ENCODE measurements around the gene PEX3. TPM values are rescaled to one million over a fixed set of nuclear protein-coding genes. Genes with fewer than 3 reads are reported as not detected.

Gene PEX3
- total RNA-seq, 1 experiment from 2014 or later = 12.9 TPM

DNA sequence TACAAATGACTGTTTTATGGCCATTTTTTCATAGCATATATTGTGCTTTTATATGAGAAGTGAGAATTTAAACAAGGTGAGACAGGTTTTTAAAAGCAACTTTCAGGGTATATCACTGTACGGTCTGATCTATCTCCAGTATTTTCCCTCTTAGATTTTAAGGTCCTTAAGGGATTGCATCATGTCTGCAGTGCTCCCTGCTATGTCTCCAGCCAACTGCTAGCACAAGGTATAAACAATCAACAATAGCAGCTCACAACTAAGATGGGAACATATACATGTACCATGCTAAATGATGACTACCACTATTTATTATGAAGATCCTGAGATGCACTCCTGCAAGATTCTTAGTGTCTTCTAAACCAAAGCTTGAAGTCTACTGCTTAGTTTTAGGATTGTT lies 53.8 kb downstream of the PEX3 start:
- no peaks in the 10 kb centered on the region for H4K20me1 ChIP-seq (ENCODE audit: insufficient read depth)
- no peak overlapping the region for H2AFZ ChIP-seq (ENCODE audit: low read depth, low read length, poor library complexity, severe bottlenecking)
- CTCF ChIA-PET = no interaction called here
- no peak for DNase-seq (ENCODE audit: low read depth, low spot score)
- no peak overlapping the region for H3K4me3 ChIP-seq (replicated peaks in 1 of 2; ENCODE audit: low read depth in 1 of 2, low read length in 2 of 2)
- POLR2A ChIA-PET = no interaction called here
- H3K4me2 ChIP-seq (ENCODE audit: low read length) = no peak overlapping the region
- intact Hi-C loops (cut with micrococcal nuclease) = no loop called here
- RAD21 ChIA-PET (ENCODE audit: low non-redundant PET in 1 of 2, low total read pairs in 2 of 2, uncharacterized antibody in 2 of 2, unreplicated experiment in 2 of 2) = no interaction called here
- H3K4me1 ChIP-seq (ENCODE audit: control insufficient read depth in 1 of 2, insufficient read depth in 2 of 2, low read length in 2 of 2) = no peaks in the 10 kb centered on the region
- TF ChIP-seq RAD21 (IDR thresholded peaks at IDR 0.05; ENCODE audit: low read depth) (no peak), ELF1 (IDR thresholded peaks at IDR 0.05; ENCODE audit: borderline replicate concordance, low read depth) (no peak), EZH2phosphoT487 (IDR thresholded peaks at IDR 0.05; ENCODE audit: borderline replicate concordance) (no peak), SIN3A (IDR thresholded peaks at IDR 0.05; ENCODE audit: low read depth) (no peak)
- no TSS peak for BruUV-seq (replicated peaks)
- ATAC-seq = no peak
- H3K36me3 ChIP-seq (ENCODE audit: control insufficient read depth in 1 of 2, insufficient read depth in 2 of 2, low read length in 2 of 2) = peaks cover 27 to 37% of the 10 kb centered on the region in 2 experiments; a peak in 3 of 4 replicates
- H3K27me3 ChIP-seq (ENCODE audit: insufficient read depth, low read length) = no peaks in the 10 kb centered on the region
- no peak overlapping the region for H3K27ac ChIP-seq (ENCODE audit: low read depth, low read length)
- no peak overlapping the region for H3K9ac ChIP-seq (ENCODE audit: low read length)
- H3K79me2 ChIP-seq (ENCODE audit: insufficient read depth, low read length) = peaks cover 28% of the 10 kb centered on the region
- no peaks in the 10 kb centered on the region for H3K9me3 ChIP-seq (ENCODE audit: control insufficient read depth in 1 of 2, insufficient read depth in 1 of 2, low read depth in 1 of 2, low read length in 2 of 2)
- no peaks in the 10 kb centered on the region for H3K9me2 ChIP-seq (ENCODE audit: insufficient read depth)

- H2AFZ ChIP-seq (ENCODE audit: low read depth, low read length, poor library complexity, severe bottlenecking) = no peak overlapping the region
- peaks cover 35% of the 10 kb centered on the region for H3K79me2 ChIP-seq (ENCODE audit: insufficient read depth, low read length)
- CTCF ChIA-PET = no interaction called here
- intact Hi-C loops (cut with micrococcal nuclease) = no loop called here
- peaks cover 24 to 30% of the 10 kb centered on the region in 2 experiments; a peak in 3 of 4 replicates for H3K36me3 ChIP-seq (ENCODE audit: control insufficient read depth in 1 of 2, insufficient read depth in 2 of 2, low read length in 2 of 2)
- POLR2A ChIA-PET = no interaction called here
- H4K20me1 ChIP-seq (ENCODE audit: insufficient read depth) = no peaks in the 10 kb centered on the region
- ATAC-seq = no peak
- no peak overlapping the region for H3K9ac ChIP-seq (ENCODE audit: low read length)
- no peak overlapping the region for H3K4me2 ChIP-seq (ENCODE audit: low read length)
- H3K9me2 ChIP-seq (ENCODE audit: insufficient read depth) = no peaks in the 10 kb centered on the region
- no peak overlapping the region for H3K4me3 ChIP-seq (replicated peaks in 1 of 2; ENCODE audit: low read depth in 1 of 2, low read length in 2 of 2)
- H3K4me1 ChIP-seq (ENCODE audit: control insufficient read depth in 1 of 2, insufficient read depth in 2 of 2, low read length in 2 of 2) = no peaks in the 10 kb centered on the region
- no peak overlapping the region for H3K27ac ChIP-seq (ENCODE audit: low read depth, low read length)
- TF ChIP-seq CBX3 (IDR thresholded peaks at IDR 0.05; ENCODE audit: low read depth) = no peak
- no peak for TF ChIP-seq POLR2A (IDR thresholded peaks at IDR 0.05; ENCODE audit: borderline replicate concordance, extremely low read depth, insufficient read depth, insufficient read length)
- RAD21 ChIA-PET (ENCODE audit: low non-redundant PET in 1 of 2, low total read pairs in 2 of 2, uncharacterized antibody in 2 of 2, unreplicated experiment in 2 of 2) = no interaction called here
- H3K27me3 ChIP-seq (ENCODE audit: insufficient read depth, low read length) = no peaks in the 10 kb centered on the region
- H3K9me3 ChIP-seq (ENCODE audit: control insufficient read depth in 1 of 2, insufficient read depth in 1 of 2, low read depth in 1 of 2, low read length in 2 of 2) = no peaks in the 10 kb centered on the region
- BruUV-seq (replicated peaks) = no TSS peak
- DNase-seq (ENCODE audit: low read depth, low spot score) = no peak
Measured at GRCh38 chr6:143505111-143505510, 54.5 kb downstream of the PEX3 start.

All from HCT116 (cell line).